ENCODE data around the gene GALC.

- TF ChIP-seq, protein P1, sequence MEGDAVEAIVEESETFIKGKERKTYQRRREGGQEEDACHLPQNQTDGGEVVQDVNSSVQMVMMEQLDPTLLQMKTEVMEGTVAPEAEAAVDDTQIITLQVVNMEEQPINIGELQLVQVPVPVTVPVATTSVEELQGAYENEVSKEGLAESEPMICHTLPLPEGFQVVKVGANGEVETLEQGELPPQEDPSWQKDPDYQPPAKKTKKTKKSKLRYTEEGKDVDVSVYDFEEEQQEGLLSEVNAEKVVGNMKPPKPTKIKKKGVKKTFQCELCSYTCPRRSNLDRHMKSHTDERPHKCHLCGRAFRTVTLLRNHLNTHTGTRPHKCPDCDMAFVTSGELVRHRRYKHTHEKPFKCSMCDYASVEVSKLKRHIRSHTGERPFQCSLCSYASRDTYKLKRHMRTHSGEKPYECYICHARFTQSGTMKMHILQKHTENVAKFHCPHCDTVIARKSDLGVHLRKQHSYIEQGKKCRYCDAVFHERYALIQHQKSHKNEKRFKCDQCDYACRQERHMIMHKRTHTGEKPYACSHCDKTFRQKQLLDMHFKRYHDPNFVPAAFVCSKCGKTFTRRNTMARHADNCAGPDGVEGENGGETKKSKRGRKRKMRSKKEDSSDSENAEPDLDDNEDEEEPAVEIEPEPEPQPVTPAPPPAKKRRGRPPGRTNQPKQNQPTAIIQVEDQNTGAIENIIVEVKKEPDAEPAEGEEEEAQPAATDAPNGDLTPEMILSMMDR (conservative IDR thresholded peaks at IDR 0.05), result no peak
- no peak for TF ChIP-seq ZFX (IDR thresholded peaks at IDR 0.05)
Observed at GRCh38 chr14:87994974-87995373, 2.0 kb upstream of the GALC start.
